Mucosa of rectum (tissue), 2 donors: Measurements from ENCODE around the gene SPEN.

ENCODE experiments used
- H3K27ac ChIP-seq, 2 donors: one replicate each; pipeline ENCODE4 v1.7.0; 2013; ENCODE audit warnings: inconsistent platforms in 2 of 2, low read depth in 2 of 2, low read length in 2 of 2
- H3K27me3 ChIP-seq, 2 donors: one replicate each; pipeline ENCODE4 v1.7.0; 2013; ENCODE audit warnings: low read length in 2 of 2; ENCODE audit not compliant: control insufficient read depth in 2 of 2, insufficient read depth in 2 of 2
- H3K36me3 ChIP-seq, 2 donors: one replicate each; pipeline ENCODE4 v1.7.0; 2013; ENCODE audit warnings: low read length in 2 of 2; ENCODE audit not compliant: control insufficient read depth in 2 of 2, insufficient read depth in 2 of 2
- H3K4me1 ChIP-seq, 2 donors: one replicate each; pipeline ENCODE4 v1.7.0; 2013; ENCODE audit warnings: low read length in 2 of 2, mild to moderate bottlenecking in 1 of 2; ENCODE audit not compliant: control insufficient read depth in 2 of 2, insufficient read depth in 2 of 2
- H3K4me3 ChIP-seq, 2 donors: one replicate each; pipeline ENCODE4 v1.7.0; 2013; ENCODE audit warnings: low read length in 2 of 2
- H3K9ac ChIP-seq, 2 donors: one replicate each; pipeline ENCODE4 v1.7.0; 2013; ENCODE audit warnings: low read length in 2 of 2, low read depth in 1 of 2, mild to moderate bottlenecking in 1 of 2
- H3K9me3 ChIP-seq, 2 donors: one replicate each; pipeline ENCODE4 v1.7.0; 2013; ENCODE audit warnings: low read length in 2 of 2; ENCODE audit not compliant: control insufficient read depth in 2 of 2
- donor health status: healthy.
- donor health status: Normal muscosa, but diverticular disease.

The SPEN gene

DNA sequence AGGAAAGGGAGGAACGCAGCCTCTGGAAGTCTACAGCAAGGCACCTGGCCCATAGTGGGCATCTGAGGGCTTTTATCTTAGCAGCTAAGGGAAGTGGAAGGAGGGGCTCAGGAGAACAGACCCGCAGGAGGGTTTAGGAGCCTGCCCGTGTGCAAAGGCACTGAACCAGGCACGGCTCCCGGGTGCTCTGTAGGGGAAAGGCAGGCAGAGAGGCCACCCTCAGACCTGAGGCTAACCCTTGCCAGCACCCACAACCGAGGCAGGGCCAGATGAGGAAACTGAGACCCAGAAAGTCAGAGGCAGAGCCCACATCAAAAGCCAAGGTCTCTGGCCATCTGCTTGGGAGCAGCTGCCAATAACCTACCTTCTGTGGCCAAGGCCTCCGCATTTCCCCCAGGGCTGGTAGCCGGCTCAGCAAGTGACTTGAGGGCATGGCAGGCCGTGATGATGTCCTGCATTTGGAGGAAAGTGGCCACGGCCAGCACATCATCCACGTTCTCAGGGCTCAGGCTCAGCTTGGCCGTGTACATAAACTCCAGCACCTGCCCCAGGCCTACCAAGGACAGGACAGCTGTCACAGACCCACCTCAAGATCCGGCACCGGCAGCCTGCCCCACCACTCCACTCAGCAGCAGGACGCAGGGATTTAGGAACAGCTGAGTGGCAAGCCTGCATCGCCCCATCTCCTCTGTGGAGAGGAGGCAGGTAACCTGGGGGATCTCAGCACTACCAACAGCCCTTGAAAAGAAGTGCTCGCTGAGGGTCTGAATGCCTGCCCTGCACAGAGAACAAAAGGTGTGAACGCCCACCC, 99.3 kb downstream of the SPEN start:
- H3K4me3 ChIP-seq = no peak overlapping the region
- H3K4me1 ChIP-seq = peaks cover 8 to 11% of the 10 kb centered on the region in 2 donors
- no peak overlapping the region for H3K27ac ChIP-seq
- no peaks in the 10 kb centered on the region for H3K27me3 ChIP-seq
- H3K36me3 ChIP-seq = peaks cover 56 to 60% of the 10 kb centered on the region in 2 donors
- H3K9ac ChIP-seq = no peak overlapping the region
- H3K9me3 ChIP-seq = no peaks in the 10 kb centered on the region

- Histone ChIP-seq H3K9ac (no peak overlapping the region), H3K36me3 (peaks cover 50 to 54% of the 10 kb centered on the region in 2 donors), H3K4me1 (peaks cover 8 to 11% of the 10 kb centered on the region in 2 donors), H3K27ac (no peak overlapping the region), H3K27me3 (no peaks in the 10 kb centered on the region), H3K9me3 (no peaks in the 10 kb centered on the region), H3K4me3 (no peak overlapping the region)
Observed at GRCh38 chr1:15947382-15948090, 100.0 kb downstream of the SPEN start.

DNA sequence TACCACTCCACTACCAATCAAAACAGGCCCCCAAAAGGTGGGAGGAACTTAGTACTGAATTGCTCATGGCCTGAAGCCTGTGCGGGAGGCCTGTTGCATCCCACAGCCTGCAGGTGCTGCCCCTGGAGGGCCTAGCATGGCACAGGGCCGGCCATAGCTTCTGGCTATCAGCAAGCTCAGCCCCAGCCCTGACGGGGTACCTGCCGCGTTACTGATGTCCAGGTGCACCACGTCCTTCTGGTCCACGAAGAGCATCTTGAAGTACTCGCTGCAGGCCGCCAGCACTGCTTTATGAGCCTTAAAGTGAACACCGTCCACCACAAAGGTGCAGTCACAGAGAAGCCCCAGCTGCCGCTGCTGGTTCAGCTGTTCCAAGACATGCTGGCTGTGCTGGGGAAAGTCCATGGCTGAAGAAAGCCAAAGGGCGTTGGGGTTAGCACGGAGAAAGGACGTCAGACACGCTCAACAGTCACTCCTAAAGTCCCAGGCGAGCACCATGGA, 100.6 kb downstream of the SPEN start:
- peaks cover 8 to 11% of the 10 kb centered on the region in 2 donors for H3K4me1 ChIP-seq
- H3K27ac ChIP-seq = peak overlapping the region in 1 of 2 donors; percentile 12
- no peak overlapping the region for H3K4me3 ChIP-seq
- no peak overlapping the region for H3K9ac ChIP-seq
- H3K36me3 ChIP-seq = peaks cover 45 to 48% of the 10 kb centered on the region in 2 donors
- H3K27me3 ChIP-seq = no peaks in the 10 kb centered on the region
- no peaks in the 10 kb centered on the region for H3K9me3 ChIP-seq

DNA sequence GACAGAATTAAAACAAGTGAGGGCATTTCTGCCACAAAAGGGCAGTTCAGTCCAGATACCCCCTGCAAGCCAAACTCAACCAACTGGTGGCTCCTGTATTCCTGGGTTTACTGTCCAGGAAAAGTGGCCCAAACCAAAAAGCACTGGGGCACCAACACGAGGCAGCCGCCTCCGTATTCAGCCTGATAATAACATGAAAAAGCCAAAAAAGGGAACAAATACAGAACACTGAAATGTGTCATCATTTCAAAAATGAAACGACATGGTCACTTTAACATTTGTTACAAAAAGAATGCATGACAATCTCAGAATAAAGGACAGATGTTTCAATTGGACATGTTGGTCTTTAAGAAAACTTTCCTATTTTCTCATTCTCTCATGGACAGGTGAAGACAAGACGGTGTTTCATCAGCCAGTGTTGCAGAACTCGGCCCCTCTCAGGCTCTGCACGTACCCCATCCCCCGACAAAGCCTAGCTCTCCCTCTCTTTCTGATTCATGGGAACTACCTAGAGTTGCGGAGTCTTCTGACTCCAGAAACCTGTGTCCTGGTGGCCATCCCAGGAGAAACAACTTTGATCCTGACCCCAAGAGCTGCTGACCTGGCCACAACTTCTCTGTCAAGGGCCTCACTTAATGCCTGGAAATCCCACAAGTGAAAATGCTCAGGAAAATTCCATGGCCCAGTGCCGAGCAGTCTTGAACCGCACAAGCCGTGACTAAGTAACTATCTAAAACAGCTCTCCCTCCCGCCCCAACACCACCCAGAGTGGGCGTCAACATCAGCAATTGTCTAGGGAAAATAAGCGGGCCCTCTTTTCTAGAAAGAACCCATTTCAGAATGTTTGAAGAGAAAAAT, 101.3 kb downstream of the SPEN start:
- Histone ChIP-seq H3K4me1 (peaks cover 8 to 11% of the 10 kb centered on the region in 2 donors), H3K9me3 (no peaks in the 10 kb centered on the region), H3K27ac (peak overlapping the region; percentile 63 to 78), H3K27me3 (no peaks in the 10 kb centered on the region), H3K36me3 (peaks cover 38 to 41% of the 10 kb centered on the region in 2 donors), H3K9ac (peak overlapping the region; percentile 27 to 51), H3K4me3 (peak overlapping the region in 1 of 2 donors; percentile 9)

- Histone ChIP-seq H3K27me3 (no peaks in the 10 kb centered on the region), H3K9ac (peak overlapping the region; percentile 27 to 51), H3K27ac (peak overlapping the region; percentile 63 to 78), H3K4me1 (peaks cover 8 to 15% of the 10 kb centered on the region in 2 donors), H3K9me3 (no peaks in the 10 kb centered on the region), H3K36me3 (peaks cover 31 to 35% of the 10 kb centered on the region in 2 donors), H3K4me3 (peak overlapping the region; percentile 9 to 22)
Observed at GRCh38 chr1:15949453-15950245, 102.1 kb downstream of the SPEN start.

- Histone ChIP-seq H3K4me1 (peaks cover 8 to 15% of the 10 kb centered on the region in 2 donors), H3K9ac (peak overlapping the region in 1 of 2 donors; percentile 7), H3K36me3 (peaks cover 27 to 29% of the 10 kb centered on the region in 2 donors), H3K4me3 (no peak overlapping the region), H3K27ac (peak overlapping the region; percentile 63 to 78), H3K27me3 (no peaks in the 10 kb centered on the region), H3K9me3 (no peaks in the 10 kb centered on the region)
Observed at GRCh38 chr1:15950302-15950701, 102.8 kb downstream of the SPEN start.

- Histone ChIP-seq H3K4me1 (peaks cover 8 to 19% of the 10 kb centered on the region in 2 donors), H3K27me3 (no peaks in the 10 kb centered on the region), H3K9ac (no peak overlapping the region)
Observed at GRCh38 chr1:15950763-15951295, 103.3 kb downstream of the SPEN start.

GRCh38 chr1:15951341-15952153, 104.0 kb downstream of the SPEN start:
- Histone ChIP-seq H3K4me1 (peaks cover 8 to 21% of the 10 kb centered on the region in 2 donors), H3K9me3 (no peaks in the 10 kb centered on the region), H3K4me3 (no peak overlapping the region), H3K9ac (peak overlapping the region in 1 of 2 donors; percentile 24), H3K36me3 (peaks cover 16 to 18% of the 10 kb centered on the region in 2 donors), H3K27ac (peak overlapping the region in 1 of 2 donors; percentile 3), H3K27me3 (no peaks in the 10 kb centered on the region)

More at GRCh38 chr1:15950763-15951295, 103.3 kb downstream of the SPEN start:
- Histone ChIP-seq H3K27ac (peak overlapping the region in 1 of 2 donors; percentile 63), H3K36me3 (peaks cover 22 to 25% of the 10 kb centered on the region in 2 donors), H3K9me3 (no peaks in the 10 kb centered on the region), H3K4me3 (no peak overlapping the region)
